ENCODE data around the gene NOTCH1. TPM values are rescaled to one million over a fixed set of nuclear protein-coding genes. Genes with fewer than 3 reads are reported as not detected.
A peak's percentile ranks its signal among the peaks of the same experiment; 100 is the strongest.

NOTCH1 gene
- total RNA-seq, 4 donors from 2014 or later, result 19.6 to 35.4 (median 23.2) TPM

- H3K4me1 ChIP-seq, result peaks cover 6 to 55% of the 10 kb centered on the region in 2 donors
- H3K9me3 ChIP-seq, result no peaks in the 10 kb centered on the region
- no peak overlapping the region for H3K4me3 ChIP-seq (replicated peaks in 1 of 3)
- no peak for TF ChIP-seq CTCF (IDR thresholded peaks at IDR 0.05)
- TF ChIP-seq POLR2A (IDR thresholded peaks at IDR 0.05), result no peak
- WGBS, 2 donors, result 77 to 86% methylated on average over 10 to 12 of the region's 16 CpGs
- no peaks in the 10 kb centered on the region for H3K36me3 ChIP-seq
- intact Hi-C loops (cut with DNase I), result no loop called here
- H3K27me3 ChIP-seq, result no peaks in the 10 kb centered on the region
- DNase-seq, result no peak
- peak overlapping the region in 2 of 3 donors; percentile 41 to 89 for H3K27ac ChIP-seq
Measured at GRCh38 chr9:136541709-136542108, 4.1 kb downstream of the NOTCH1 start.

- 76 to 77% methylated on average over 6 to 9 of the region's 9 CpGs for WGBS, 2 donors
- Histone ChIP-seq H3K27ac (peak overlapping the region in 2 of 3 donors; percentile 41 to 89), H3K36me3 (no peaks in the 10 kb centered on the region), H3K4me1 (peaks cover under 1 to 60% of the 10 kb centered on the region in 2 donors), H3K27me3 (no peaks in the 10 kb centered on the region), H3K9me3 (no peaks in the 10 kb centered on the region), H3K4me3 (replicated peaks in 1 of 3) (no peak overlapping the region)
- DNase-seq, result no peak
- TF ChIP-seq POLR2A (IDR thresholded peaks at IDR 0.05) (no peak), CTCF (IDR thresholded peaks at IDR 0.05) (no peak)
- intact Hi-C loops (cut with DNase I), result no loop called here
Measured at GRCh38 chr9:136541179-136541578, 4.7 kb downstream of the NOTCH1 start.

- no peak for TF ChIP-seq CTCF (IDR thresholded peaks at IDR 0.05)
- TF ChIP-seq POLR2A (IDR thresholded peaks at IDR 0.05), result peak in 1 of 2 donors; percentile 36
- peak overlapping the region in 1 of 3 donors; percentile 9 for H3K4me3 ChIP-seq (replicated peaks in 1 of 3)
- WGBS, 2 donors, result 66 to 87% methylated on average over 19 to 25 of the region's 33 CpGs
Measured at GRCh38 chr9:136539427-136540421, 6.1 kb downstream of the NOTCH1 start.

GRCh38 chr9:136538599-136539426 is 7.0 kb downstream of the NOTCH1 start:
- Histone ChIP-seq H3K4me3 (replicated peaks in 1 of 3) (no peak overlapping the region), H3K4me1 (peaks cover 0 to 59% of the 10 kb centered on the region in 2 donors), H3K9me3 (no peaks in the 10 kb centered on the region), H3K27me3 (no peaks in the 10 kb centered on the region), H3K36me3 (no peaks in the 10 kb centered on the region), H3K27ac (peak overlapping the region; percentile 25 to 89 (median 67))
- intact Hi-C loops (cut with DNase I), result no loop called here
- TF ChIP-seq CTCF (IDR thresholded peaks at IDR 0.05), result no peak
- no peak for TF ChIP-seq POLR2A (IDR thresholded peaks at IDR 0.05)
- 71 to 81% methylated on average over 23 to 24 of the region's 24 CpGs for WGBS, 2 donors
- DNase-seq, result no peak

More at GRCh38 chr9:136539427-136540421, 6.1 kb downstream of the NOTCH1 start:
- intact Hi-C loops (cut with DNase I), result no loop called here
- Histone ChIP-seq H3K9me3 (no peaks in the 10 kb centered on the region), H3K27ac (peak overlapping the region; percentile 70 to 89 (median 79)), H3K27me3 (no peaks in the 10 kb centered on the region), H3K4me1 (peaks cover 0 to 60% of the 10 kb centered on the region in 2 donors), H3K36me3 (no peaks in the 10 kb centered on the region)
- DNase-seq, result peak; percentile 70 to 73

All from thyroid gland (tissue), 4 donors.